ENCODE results near the gene IGF2BP2. TPM values are rescaled to one million over a fixed set of nuclear protein-coding genes. Genes with fewer than 3 reads are reported as not detected.

IGF2BP2 gene
- total RNA-seq, 1 donor from 2014 or later: 147 TPM

GRCh38 chr3:185653949-185654757 lies 170.7 kb downstream of the IGF2BP2 start:
- H3K27me3 Mint-ChIP-seq (ENCODE audit: insufficient read depth, low read depth): peaks cover 15% of the 10 kb centered on the region
- Histone ChIP-seq H3F3A (ENCODE audit: low read depth) (peaks cover 4% of the 10 kb centered on the region), H3K4me1 (no peaks in the 10 kb centered on the region), H3K27ac (no peak overlapping the region), H3K79me2 (ENCODE audit: low read depth) (no peaks in the 10 kb centered on the region), H4K20me1 (ENCODE audit: low read depth) (no peaks in the 10 kb centered on the region), H3K4me3 (no peak overlapping the region), H3K27me3 (no peaks in the 10 kb centered on the region), H3K9me3 (ENCODE audit: low read depth) (no peaks in the 10 kb centered on the region), H3K4me2 (no peak overlapping the region), H3K36me3 (no peaks in the 10 kb centered on the region), H3K9ac (no peak overlapping the region), H2AFZ (replicated peaks) (no peak overlapping the region)
- H3K36me3 Mint-ChIP-seq: peaks cover 45% of the 10 kb centered on the region
- H3K27ac Mint-ChIP-seq: no peak overlapping the region
- DNase-seq (ENCODE audit: low spot score): no peak
- no peaks in the 10 kb centered on the region for H3K4me1 Mint-ChIP-seq
- no peak for TF ChIP-seq EZH2phosphoT487 (IDR thresholded peaks at IDR 0.05)
- no peak for TF ChIP-seq EZH2 (IDR thresholded peaks at IDR 0.05)
- TF ChIP-seq CTCF (IDR thresholded peaks at IDR 0.05): no peak
- H3K9me3 Mint-ChIP-seq: no peaks in the 10 kb centered on the region
- no peak overlapping the region for H3K4me3 Mint-ChIP-seq

- peaks cover 10% of the 10 kb centered on the region for H4K20me1 ChIP-seq (ENCODE audit: low read depth)
- no peaks in the 10 kb centered on the region for H3K9me3 Mint-ChIP-seq
- peaks cover 19% of the 10 kb centered on the region for H3K27me3 Mint-ChIP-seq (ENCODE audit: insufficient read depth, low read depth)
- no peaks in the 10 kb centered on the region for H3K27me3 ChIP-seq
- H3K4me2 ChIP-seq: no peak overlapping the region
- peaks cover 15% of the 10 kb centered on the region for H3K4me1 Mint-ChIP-seq
- no peak overlapping the region for H3K27ac ChIP-seq
- no peak overlapping the region for H3K4me3 ChIP-seq
- no peak overlapping the region for H3K27ac Mint-ChIP-seq
- no peak overlapping the region for H3K9ac ChIP-seq
- no peak for DNase-seq (ENCODE audit: low spot score)
- peaks cover 6% of the 10 kb centered on the region for H3K4me1 ChIP-seq
- TF ChIP-seq CTCF (IDR thresholded peaks at IDR 0.05): no peak
- no peak for TF ChIP-seq EZH2phosphoT487 (IDR thresholded peaks at IDR 0.05)
- no peak for TF ChIP-seq EZH2 (IDR thresholded peaks at IDR 0.05)
- H3F3A ChIP-seq (ENCODE audit: low read depth): peaks cover 16% of the 10 kb centered on the region
- no peaks in the 10 kb centered on the region for H3K9me3 ChIP-seq (ENCODE audit: low read depth)
- no peaks in the 10 kb centered on the region for H3K36me3 ChIP-seq
- H3K36me3 Mint-ChIP-seq: peaks cover 43% of the 10 kb centered on the region
- no peaks in the 10 kb centered on the region for H3K79me2 ChIP-seq (ENCODE audit: low read depth)
- no peak overlapping the region for H2AFZ ChIP-seq (replicated peaks)
- H3K4me3 Mint-ChIP-seq: no peak overlapping the region
Observed at GRCh38 chr3:185651971-185652370, 172.9 kb downstream of the IGF2BP2 start.

- no peak overlapping the region for H3K9ac ChIP-seq
- H3K4me1 ChIP-seq: peaks cover 23% of the 10 kb centered on the region
- H3F3A ChIP-seq (ENCODE audit: low read depth): peaks cover 28% of the 10 kb centered on the region
- no peak for DNase-seq (ENCODE audit: low spot score)
- no peak overlapping the region for H3K4me3 ChIP-seq
- H3K27me3 ChIP-seq: no peaks in the 10 kb centered on the region
- H4K20me1 ChIP-seq (ENCODE audit: low read depth): peaks cover 28% of the 10 kb centered on the region
- H3K4me2 ChIP-seq: no peak overlapping the region
- H3K36me3 ChIP-seq: no peaks in the 10 kb centered on the region
- H3K27ac ChIP-seq: no peak overlapping the region
- H3K79me2 ChIP-seq (ENCODE audit: low read depth): no peaks in the 10 kb centered on the region
- no peak overlapping the region for H3K27ac Mint-ChIP-seq
- no peaks in the 10 kb centered on the region for H3K9me3 Mint-ChIP-seq
- H2AFZ ChIP-seq (replicated peaks): no peak overlapping the region
- peaks cover 28% of the 10 kb centered on the region for H3K4me1 Mint-ChIP-seq
- H3K36me3 Mint-ChIP-seq: peaks cover 45% of the 10 kb centered on the region
- no peak overlapping the region for H3K4me3 Mint-ChIP-seq
- H3K27me3 Mint-ChIP-seq (ENCODE audit: insufficient read depth, low read depth): peaks cover 16% of the 10 kb centered on the region
- TF ChIP-seq CTCF (IDR thresholded peaks at IDR 0.05) (no peak), EZH2phosphoT487 (IDR thresholded peaks at IDR 0.05) (no peak), EZH2 (IDR thresholded peaks at IDR 0.05) (no peak)
- no peaks in the 10 kb centered on the region for H3K9me3 ChIP-seq (ENCODE audit: low read depth)
Observed at GRCh38 chr3:185649414-185649813, 175.4 kb downstream of the IGF2BP2 start.
